Panc1 (cell line): ENCODE measurements around the gene KCTD4. TPM values are rescaled to one million over a fixed set of nuclear protein-coding genes. Genes with fewer than 3 reads are reported as not detected.

Experiments
- ATAC-seq: fragments of 200-7000 bp; cut with Tn5 transposase; 2 replicates; pipeline ENCODE4 v1.9.1; 2020; ENCODE audit warnings: mild to moderate bottlenecking, moderate library complexity
- BruUV-seq: library from RNA; stranded (reverse); fragments of 400-500 nt; replicated peaks from 2 replicates; lab custom pipeline; 2021; lab: Mats Ljungman, UMichigan
- CTCF ChIA-PET: fragments of 300-600 bp; sonication (Branson Sonifier 250); formaldehyde crosslinking; loops from one replicate; lab custom pipeline; 2022; ENCODE audit warnings: antibody characterized with exemption; lab: Charles Lee
- POLR2A ChIA-PET: fragments of 300-600 bp; sonication (Branson Sonifier 250); formaldehyde crosslinking; loops from one replicate; lab custom pipeline; 2022; ENCODE audit warnings: antibody characterized with exemption; lab: Charles Lee
- DNase-seq: peaks from one replicate; pipeline ENCODE4 v3.0.0-alpha.2; 2010; ENCODE audit warnings: low read depth, low spot score
- H3K27ac ChIP-seq: 2 replicates; pipeline ENCODE4 v1.5.1; 2011; ENCODE audit warnings: mild to moderate bottlenecking, low read length, inconsistent platforms
- H3K27me3 ChIP-seq: fragments of 200-500 bp; sonication (Bioruptor generic); 2 replicates; pipeline ENCODE4 v1.6.0; 2014; ENCODE audit warnings: low read length, inconsistent platforms; ENCODE audit not compliant: control insufficient read depth, insufficient read depth
- H3K36me3 ChIP-seq: fragments of 200-500 bp; sonication (Bioruptor generic); 2 replicates; pipeline ENCODE4 v1.5.1; 2014; ENCODE audit warnings: inconsistent platforms, mild to moderate bottlenecking, low read length, moderate library complexity; ENCODE audit not compliant: control insufficient read depth, insufficient read depth
- H3K4me1 ChIP-seq: 2 replicates; pipeline ENCODE4 v1.5.1; 2011; ENCODE audit warnings: inconsistent platforms, mild to moderate bottlenecking, low read length, moderate library complexity; ENCODE audit not compliant: control insufficient read depth, insufficient read depth
- H3K4me3 ChIP-seq, 2 experiments: 2 replicates each; pipeline ENCODE4 v1.5.1; 2011 to 2012; ENCODE audit warnings: low read depth in 2 of 2, low read length in 2 of 2, mild to moderate bottlenecking in 2 of 2, inconsistent platforms in 1 of 2, moderate library complexity in 1 of 2
- H3K9me3 ChIP-seq: fragments of 200-500 bp; sonication (Bioruptor generic); 2 replicates; pipeline ENCODE4 v1.5.1; 2014; ENCODE audit warnings: low read depth, mild to moderate bottlenecking, inconsistent platforms, low read length, moderate library complexity; ENCODE audit not compliant: control insufficient read depth, insufficient read depth
- POLR2AphosphoS5 ChIP-seq: IDR thresholded peaks from 2 replicates; pipeline ENCODE4 v1.6.1; 2012; ENCODE audit warnings: mild to moderate bottlenecking, low read depth, low read length, moderate library complexity
- SIN3A ChIP-seq: IDR thresholded peaks from 2 replicates; pipeline ENCODE4 v1.6.1; 2012; ENCODE audit warnings: low read depth, mild to moderate bottlenecking, low read length, moderate library complexity, borderline replicate concordance; ENCODE audit not compliant: insufficient read depth
- TCF7L2 ChIP-seq: IDR thresholded peaks from 2 replicates; pipeline ENCODE4 v1.6.1; 2011; ENCODE audit warnings: mild to moderate bottlenecking, low read depth, low read length, inconsistent platforms
- in situ Hi-C: cut with HindIII; loops from 2 replicates; pipeline ENCODE4 v1.10.0; 2016; ENCODE audit warnings: low sequenced_read_pairs, low pct_unique_long_range_greater_than_20kb
- intact Hi-C: fragments of 100-400 bp; cut with micrococcal nuclease; formaldehyde crosslinking; loops from one replicate; pipeline ENCODE4 v1.10.0; 2022; ENCODE audit not compliant: unreplicated experiment
- total RNA-seq: library from RNA; stranded (reverse); gene quantifications from one replicate; pipeline ENCODE4 v1.2.1, GENCODE V29; 2021; ENCODE audit not compliant: unreplicated experiment
- TF ChIP-seq, protein P1 (sequence below): fragments of 450-650 bp; IDR thresholded peaks from 2 replicates; pipeline ENCODE4 v1.5.1; 2017; ENCODE audit warnings: mild to moderate bottlenecking
- TF ChIP-seq, protein P2 (sequence below), 2 experiments: IDR thresholded peaks; 2 replicates each; pipeline ENCODE4 v1.6.1; 2011 to 2012; ENCODE audit warnings: low read depth in 2 of 2, control low read depth in 1 of 2, low read length in 1 of 2, mild to moderate bottlenecking in 1 of 2, moderate library complexity in 1 of 2; ENCODE audit not compliant: insufficient read depth in 1 of 2

KCTD4 gene
- total RNA-seq, 1 experiment from 2014 or later = not detected

DNA sequence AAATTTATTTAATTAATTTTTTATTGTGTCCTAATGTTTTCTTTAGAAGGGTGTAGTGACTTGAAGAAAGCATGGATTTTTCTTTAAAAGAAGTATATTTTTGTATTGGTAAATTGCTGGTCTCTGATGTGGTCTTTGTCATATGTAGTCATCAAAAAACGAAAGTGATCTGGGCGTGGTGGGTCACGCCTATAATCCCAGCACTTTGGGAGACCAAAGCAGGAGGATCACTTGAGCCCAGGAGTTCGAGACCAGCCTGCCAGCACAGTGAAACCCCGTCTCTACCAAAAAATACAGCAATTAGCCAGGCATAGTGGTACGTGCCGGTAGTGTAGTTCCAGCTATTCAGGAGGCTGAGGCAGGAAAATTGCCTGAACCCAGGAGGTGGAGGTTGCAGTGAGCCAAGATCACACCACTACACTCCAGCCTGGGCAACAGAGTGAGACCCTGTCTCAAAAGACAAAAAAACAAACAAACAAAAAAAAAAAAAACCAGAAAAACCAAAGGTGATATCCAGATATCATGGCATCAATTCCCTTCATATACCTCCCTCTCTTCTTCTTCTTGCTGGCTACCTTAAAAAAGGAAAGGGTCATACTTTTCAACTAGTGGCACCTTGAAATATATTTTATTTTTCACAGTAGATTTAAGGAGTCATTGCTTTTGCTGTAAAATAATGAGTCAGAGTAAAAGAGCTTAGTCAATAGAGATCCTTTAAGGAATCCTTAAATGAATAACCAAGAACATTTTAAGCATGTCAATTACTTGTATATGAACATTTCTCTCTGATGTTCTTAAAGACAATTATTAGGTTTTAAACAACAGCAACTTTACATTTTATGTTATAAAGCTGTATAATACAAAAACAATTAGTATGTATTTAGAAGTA is 19.9 kb downstream of the KCTD4 start:
- intact Hi-C loops (no loop called here), in situ Hi-C loops (no loop called here)
- DNase-seq (no peak), ATAC-seq (no peak)
- ChIA-PET POLR2A (interaction anchor here (0.6 kb wide), 1 partner anchor 49 kb away, joined by 5 read pairs; no protein-coding TSS in a partner anchor), CTCF (interaction anchor here (0.7 kb wide), 1 partner anchor 19 kb away, joined by 4 read pairs; no protein-coding TSS in a partner anchor)
- BruUV-seq = no TSS peak
- Histone ChIP-seq H3K27ac (no peak overlapping the region), H3K4me3 (no peak overlapping the region), H3K9me3 (no peaks in the 10 kb centered on the region), H3K27me3 (no peaks in the 10 kb centered on the region), H3K36me3 (no peaks in the 10 kb centered on the region), H3K4me1 (peaks cover 6% of the 10 kb centered on the region)
- TF ChIP-seq SIN3A (no peak), TCF7L2 (no peak), POLR2AphosphoS5 (no peak)

DNA sequence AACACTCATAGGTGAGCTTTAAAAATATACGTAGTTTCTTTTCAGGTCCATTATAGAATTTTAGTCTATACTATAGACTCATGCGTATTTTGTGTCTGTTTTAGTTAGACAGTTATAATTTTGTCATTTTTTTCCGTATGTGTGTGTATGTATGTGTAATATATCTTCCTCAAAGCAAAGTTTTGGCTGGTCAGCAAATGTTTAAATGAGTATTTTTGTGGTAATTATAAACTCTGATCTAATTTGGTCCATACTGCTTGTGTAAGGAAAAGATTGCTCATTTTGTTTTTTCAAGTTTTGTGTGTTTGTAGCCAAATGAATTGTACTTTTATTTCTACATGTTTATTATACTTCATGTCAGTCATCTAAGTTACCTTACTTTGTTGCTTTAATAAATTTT is 20.5 kb downstream of the KCTD4 start:
- TF ChIP-seq, protein P1, sequence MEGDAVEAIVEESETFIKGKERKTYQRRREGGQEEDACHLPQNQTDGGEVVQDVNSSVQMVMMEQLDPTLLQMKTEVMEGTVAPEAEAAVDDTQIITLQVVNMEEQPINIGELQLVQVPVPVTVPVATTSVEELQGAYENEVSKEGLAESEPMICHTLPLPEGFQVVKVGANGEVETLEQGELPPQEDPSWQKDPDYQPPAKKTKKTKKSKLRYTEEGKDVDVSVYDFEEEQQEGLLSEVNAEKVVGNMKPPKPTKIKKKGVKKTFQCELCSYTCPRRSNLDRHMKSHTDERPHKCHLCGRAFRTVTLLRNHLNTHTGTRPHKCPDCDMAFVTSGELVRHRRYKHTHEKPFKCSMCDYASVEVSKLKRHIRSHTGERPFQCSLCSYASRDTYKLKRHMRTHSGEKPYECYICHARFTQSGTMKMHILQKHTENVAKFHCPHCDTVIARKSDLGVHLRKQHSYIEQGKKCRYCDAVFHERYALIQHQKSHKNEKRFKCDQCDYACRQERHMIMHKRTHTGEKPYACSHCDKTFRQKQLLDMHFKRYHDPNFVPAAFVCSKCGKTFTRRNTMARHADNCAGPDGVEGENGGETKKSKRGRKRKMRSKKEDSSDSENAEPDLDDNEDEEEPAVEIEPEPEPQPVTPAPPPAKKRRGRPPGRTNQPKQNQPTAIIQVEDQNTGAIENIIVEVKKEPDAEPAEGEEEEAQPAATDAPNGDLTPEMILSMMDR = no peak
- TF ChIP-seq TCF7L2 = no peak
- TF ChIP-seq, protein P2, sequence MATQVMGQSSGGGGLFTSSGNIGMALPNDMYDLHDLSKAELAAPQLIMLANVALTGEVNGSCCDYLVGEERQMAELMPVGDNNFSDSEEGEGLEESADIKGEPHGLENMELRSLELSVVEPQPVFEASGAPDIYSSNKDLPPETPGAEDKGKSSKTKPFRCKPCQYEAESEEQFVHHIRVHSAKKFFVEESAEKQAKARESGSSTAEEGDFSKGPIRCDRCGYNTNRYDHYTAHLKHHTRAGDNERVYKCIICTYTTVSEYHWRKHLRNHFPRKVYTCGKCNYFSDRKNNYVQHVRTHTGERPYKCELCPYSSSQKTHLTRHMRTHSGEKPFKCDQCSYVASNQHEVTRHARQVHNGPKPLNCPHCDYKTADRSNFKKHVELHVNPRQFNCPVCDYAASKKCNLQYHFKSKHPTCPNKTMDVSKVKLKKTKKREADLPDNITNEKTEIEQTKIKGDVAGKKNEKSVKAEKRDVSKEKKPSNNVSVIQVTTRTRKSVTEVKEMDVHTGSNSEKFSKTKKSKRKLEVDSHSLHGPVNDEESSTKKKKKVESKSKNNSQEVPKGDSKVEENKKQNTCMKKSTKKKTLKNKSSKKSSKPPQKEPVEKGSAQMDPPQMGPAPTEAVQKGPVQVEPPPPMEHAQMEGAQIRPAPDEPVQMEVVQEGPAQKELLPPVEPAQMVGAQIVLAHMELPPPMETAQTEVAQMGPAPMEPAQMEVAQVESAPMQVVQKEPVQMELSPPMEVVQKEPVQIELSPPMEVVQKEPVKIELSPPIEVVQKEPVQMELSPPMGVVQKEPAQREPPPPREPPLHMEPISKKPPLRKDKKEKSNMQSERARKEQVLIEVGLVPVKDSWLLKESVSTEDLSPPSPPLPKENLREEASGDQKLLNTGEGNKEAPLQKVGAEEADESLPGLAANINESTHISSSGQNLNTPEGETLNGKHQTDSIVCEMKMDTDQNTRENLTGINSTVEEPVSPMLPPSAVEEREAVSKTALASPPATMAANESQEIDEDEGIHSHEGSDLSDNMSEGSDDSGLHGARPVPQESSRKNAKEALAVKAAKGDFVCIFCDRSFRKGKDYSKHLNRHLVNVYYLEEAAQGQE (IDR thresholded peaks at IDR 0.05; ENCODE audit: insufficient read depth in 1 of 2, low read depth in 2 of 2, low read length in 1 of 2) = no peak
- no peak for TF ChIP-seq POLR2AphosphoS5
- TF ChIP-seq SIN3A = no peak
- no peaks in the 10 kb centered on the region for H3K36me3 ChIP-seq
- peaks cover 6% of the 10 kb centered on the region for H3K4me1 ChIP-seq
- H3K4me3 ChIP-seq = no peak overlapping the region
- POLR2A ChIA-PET = interaction anchor here (0.7 kb wide), 1 partner anchor 38 kb away, joined by 3 read pairs; no protein-coding TSS in a partner anchor
- BruUV-seq = no TSS peak
- intact Hi-C loops = no loop called here
- DNase-seq (no peak), ATAC-seq (no peak)
- H3K9me3 ChIP-seq = no peaks in the 10 kb centered on the region
- CTCF ChIA-PET = no interaction called here
- H3K27ac ChIP-seq = no peak overlapping the region
- in situ Hi-C loops = no loop called here
- no peaks in the 10 kb centered on the region for H3K27me3 ChIP-seq
